Cortex of kidney (tissue), 1 donor: ENCODE data around the gene RSRC1.
"Not testable (repeated sequence)": the region's sequence is repeated elsewhere in the genome, so short reads cannot be mapped to it uniquely, and the experiment has no call there.

Experiments
- DNase-seq: peaks from one replicate; lab custom pipeline; 2025; lab: John Stamatoyannopoulos, UW

The RSRC1 gene

GRCh38 chr3:158404131-158404718, 294.3 kb downstream of the RSRC1 start:
- no peak for DNase-seq

- DNase-seq = no peak
These were observed 295.6 kb downstream of the RSRC1 start for GRCh38 chr3:158405507-158405906.

GRCh38 chr3:158407844-158408517, 298.1 kb downstream of the RSRC1 start:
- no peak for DNase-seq

- not testable (repeated sequence) for DNase-seq
These were observed 298.6 kb downstream of the RSRC1 start for GRCh38 chr3:158408518-158408897.

GRCh38 chr3:158418035-158418434, 308.1 kb downstream of the RSRC1 start:
- no peak for DNase-seq

GRCh38 chr3:158419820-158420653, 310.1 kb downstream of the RSRC1 start:
- DNase-seq = no peak

GRCh38 chr3:158420654-158421396, 310.9 kb downstream of the RSRC1 start:
- DNase-seq = no peak

- no peak for DNase-seq
These were observed 320.6 kb downstream of the RSRC1 start for GRCh38 chr3:158430448-158430847.

- DNase-seq = no peak
These were observed 321.1 kb downstream of the RSRC1 start for GRCh38 chr3:158430968-158431367.

- DNase-seq = no peak
These were observed 321.9 kb downstream of the RSRC1 start for GRCh38 chr3:158431829-158432228.

- DNase-seq = no peak
These were observed 324.6 kb downstream of the RSRC1 start for GRCh38 chr3:158434412-158435038.

GRCh38 chr3:158443632-158444031, 333.7 kb downstream of the RSRC1 start:
- no peak for DNase-seq

GRCh38 chr3:158447408-158447807, 337.5 kb downstream of the RSRC1 start:
- DNase-seq = no peak

GRCh38 chr3:158451405-158452055, 341.6 kb downstream of the RSRC1 start:
- no peak for DNase-seq

GRCh38 chr3:158452334-158452733, 342.4 kb downstream of the RSRC1 start:
- DNase-seq = no peak

GRCh38 chr3:158453004-158453403, 343.1 kb downstream of the RSRC1 start:
- no peak for DNase-seq

GRCh38 chr3:158453865-158454264, 344.0 kb downstream of the RSRC1 start:
- DNase-seq = no peak

GRCh38 chr3:158455406-158455805, 345.5 kb downstream of the RSRC1 start:
- no peak for DNase-seq

GRCh38 chr3:158456114-158456513, 346.2 kb downstream of the RSRC1 start:
- no peak for DNase-seq

- DNase-seq = no peak
These were observed 348.6 kb downstream of the RSRC1 start for GRCh38 chr3:158458464-158458863.

- DNase-seq = no peak
These were observed 351.0 kb downstream of the RSRC1 start for GRCh38 chr3:158460926-158461325.
